Peyer's patch (tissue), 4 donors: ENCODE results near the gene RNGTT. TPM values are rescaled to one million over a fixed set of nuclear protein-coding genes. Genes with fewer than 3 reads are reported as not detected.
"Not testable (repeated sequence)": the region's sequence is repeated elsewhere in the genome, so short reads cannot be mapped to it uniquely, and the experiment has no call there.

Experiments used
- DNase-seq, 3 donors: peaks; one replicate each; pipeline ENCODE4 v3.0.0-alpha.2; 2017 to 2019
- H3K27ac ChIP-seq, 4 donors: fragments of 200-600 bp; sonication (generic); one replicate each; pipeline ENCODE4 v1.5.1; 2016 to 2019
- H3K27me3 ChIP-seq, 2 donors: fragments of 200-600 bp; sonication (generic); one replicate each; pipeline ENCODE4 v1.5.1; 2019
- H3K36me3 ChIP-seq, 3 donors: fragments of 200-600 bp; sonication (generic); one replicate each; pipeline ENCODE4 v1.5.1; 2016 to 2019
- H3K4me1 ChIP-seq, 4 donors: fragments of 200-600 bp; sonication (generic); one replicate each; pipeline ENCODE4 v1.5.1; 2016 to 2019
- H3K4me3 ChIP-seq, 4 donors: fragments of 200-600 bp; sonication (generic); 1 replicate in 3 of 4; 2 replicates in 1 of 4; pipeline ENCODE4 v1.5.1; 2016 to 2019; ENCODE audit warnings: mild to moderate bottlenecking in 1 of 4
- H3K9me3 ChIP-seq, 4 donors: fragments of 200-600 bp; sonication (generic); one replicate each; pipeline ENCODE4 v1.5.1; 2016 to 2019; ENCODE audit warnings: mild to moderate bottlenecking in 1 of 4
- CTCF ChIP-seq, 6 experiments: fragments of 450-650 bp in 4 of 6; fragments of 200-600 bp in 2 of 6; sonication (generic) in 1 of 6; IDR thresholded peaks; one replicate each; pipeline ENCODE4 v1.5.1; 2017 to 2019; ENCODE audit warnings: antibody characterized with exemption in 6 of 6, mild to moderate bottlenecking in 3 of 6, moderate library complexity in 1 of 6
- POLR2A ChIP-seq, 2 donors: fragments of 450-650 bp; IDR thresholded peaks; one replicate each; pipeline ENCODE4 v1.5.1; 2017; ENCODE audit warnings: antibody characterized with exemption in 2 of 2, mild to moderate bottlenecking in 2 of 2, moderate library complexity in 2 of 2
- total RNA-seq, 4 donors: library from RNA; depleted of rRNA; stranded (reverse); fragments of >200 nt; gene quantifications; one replicate each; pipeline ENCODE4 v1.1.0, GENCODE V29; 2016

RNGTT gene
- total RNA-seq, 4 donors from 2014 or later: 12.7 to 44.6 (median 18.5) TPM

GRCh38 chr6:88734544-88734943 is 228.9 kb downstream of the RNGTT start:
- no peak for TF ChIP-seq POLR2A (IDR thresholded peaks at IDR 0.05)
- H3K4me3 ChIP-seq: no peak overlapping the region
- H3K27ac ChIP-seq: no peak overlapping the region
- no peaks in the 10 kb centered on the region for H3K27me3 ChIP-seq
- no peaks in the 10 kb centered on the region for H3K36me3 ChIP-seq
- H3K4me1 ChIP-seq: no peaks in the 10 kb centered on the region
- H3K9me3 ChIP-seq: no peaks in the 10 kb centered on the region
- DNase-seq: no peak

- Histone ChIP-seq H3K36me3 (no peaks in the 10 kb centered on the region), H3K9me3 (no peaks in the 10 kb centered on the region), H3K27me3 (no peaks in the 10 kb centered on the region), H3K4me1 (no peaks in the 10 kb centered on the region), H3K27ac (no peak overlapping the region), H3K4me3 (no peak overlapping the region)
- DNase-seq: no peak
- TF ChIP-seq POLR2A (IDR thresholded peaks at IDR 0.05): no peak
- TF ChIP-seq CTCF (IDR thresholded peaks at IDR 0.05): no peak
Measured at GRCh38 chr6:88730611-88731011, 232.8 kb downstream of the RNGTT start.

GRCh38 chr6:88728756-88729155 is 234.7 kb downstream of the RNGTT start:
- no peak overlapping the region for H3K4me3 ChIP-seq
- H3K27ac ChIP-seq: no peak overlapping the region
- no peaks in the 10 kb centered on the region for H3K9me3 ChIP-seq
- H3K4me1 ChIP-seq: no peaks in the 10 kb centered on the region
- H3K36me3 ChIP-seq: no peaks in the 10 kb centered on the region
- H3K27me3 ChIP-seq: no peaks in the 10 kb centered on the region
- TF ChIP-seq POLR2A (IDR thresholded peaks at IDR 0.05) (no peak), CTCF (IDR thresholded peaks at IDR 0.05) (no peak)
- DNase-seq: no peak

- H3K36me3 ChIP-seq, H3K9me3 ChIP-seq, H3K27ac ChIP-seq, DNase-seq, H3K4me3 ChIP-seq, H3K27me3 ChIP-seq, H3K4me1 ChIP-seq: not testable (repeated sequence)
Measured at GRCh38 chr6:88726409-88726808, 237.0 kb downstream of the RNGTT start.

- Histone ChIP-seq H3K4me3 (no peak overlapping the region), H3K4me1 (no peaks in the 10 kb centered on the region), H3K36me3 (no peaks in the 10 kb centered on the region), H3K9me3 (no peaks in the 10 kb centered on the region), H3K27me3 (no peaks in the 10 kb centered on the region), H3K27ac (no peak overlapping the region)
- no peak for DNase-seq
- TF ChIP-seq CTCF (IDR thresholded peaks at IDR 0.05): no peak
- no peak for TF ChIP-seq POLR2A (IDR thresholded peaks at IDR 0.05)
Measured at GRCh38 chr6:88725111-88725975, 238.1 kb downstream of the RNGTT start.

- Histone ChIP-seq H3K4me3 (no peak overlapping the region), H3K27me3 (no peaks in the 10 kb centered on the region), H3K9me3 (no peaks in the 10 kb centered on the region), H3K4me1 (no peaks in the 10 kb centered on the region), H3K27ac (no peak overlapping the region), H3K36me3 (no peaks in the 10 kb centered on the region)
- TF ChIP-seq POLR2A (IDR thresholded peaks at IDR 0.05) (no peak), CTCF (IDR thresholded peaks at IDR 0.05) (no peak)
- no peak for DNase-seq
Measured at GRCh38 chr6:88722686-88723085, 240.7 kb downstream of the RNGTT start.

- H3K27ac ChIP-seq, H3K9me3 ChIP-seq, DNase-seq, H3K4me1 ChIP-seq, H3K27me3 ChIP-seq, H3K4me3 ChIP-seq, H3K36me3 ChIP-seq: not testable (repeated sequence)
Measured at GRCh38 chr6:88716399-88716798, 247.0 kb downstream of the RNGTT start.
